ENCODE results near the gene SMARCB1.
A peak's percentile ranks its signal among the peaks of the same experiment; 100 is the strongest.
"Not testable (repeated sequence)": the region's sequence is repeated elsewhere in the genome, so short reads cannot be mapped to it uniquely, and the experiment has no call there.

The SMARCB1 gene

DNA sequence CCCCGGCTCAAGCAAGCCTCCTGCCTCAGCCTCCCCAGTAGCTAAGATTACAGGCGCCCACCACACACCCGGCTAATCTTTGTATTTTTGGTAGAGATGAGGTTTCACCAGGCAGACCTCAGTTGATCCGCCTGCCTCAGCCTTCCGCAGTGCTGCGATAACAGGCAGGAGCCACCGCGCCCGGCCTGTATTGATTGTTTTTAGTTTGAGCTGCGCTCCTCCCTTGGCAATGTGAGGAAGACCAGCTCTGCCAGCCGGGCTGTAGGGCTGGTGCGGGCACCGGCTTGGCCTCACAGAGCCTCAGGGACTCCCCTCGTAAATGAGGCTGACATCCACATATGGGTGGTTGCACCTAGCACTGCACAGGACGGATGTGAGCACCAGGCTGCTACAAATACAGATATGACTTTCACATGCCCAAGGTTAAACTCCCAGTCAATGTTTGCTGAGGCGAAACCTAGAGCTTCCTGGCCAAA lies 63.4 kb downstream of the SMARCB1 start:
- no peaks in the 10 kb centered on the region for H3K9me3 Mint-ChIP-seq
- peaks cover 28% of the 10 kb centered on the region for H3K27me3 Mint-ChIP-seq
- peaks cover 15% of the 10 kb centered on the region for H3K4me1 Mint-ChIP-seq (ENCODE audit: low read depth)
- H3K4me3 Mint-ChIP-seq: no peak overlapping the region
- H3K27ac Mint-ChIP-seq: no peak overlapping the region
- no peaks in the 10 kb centered on the region for H3K36me3 Mint-ChIP-seq (ENCODE audit: low read depth)
- intact Hi-C loops (cut with micrococcal nuclease): no loop called here

DNA sequence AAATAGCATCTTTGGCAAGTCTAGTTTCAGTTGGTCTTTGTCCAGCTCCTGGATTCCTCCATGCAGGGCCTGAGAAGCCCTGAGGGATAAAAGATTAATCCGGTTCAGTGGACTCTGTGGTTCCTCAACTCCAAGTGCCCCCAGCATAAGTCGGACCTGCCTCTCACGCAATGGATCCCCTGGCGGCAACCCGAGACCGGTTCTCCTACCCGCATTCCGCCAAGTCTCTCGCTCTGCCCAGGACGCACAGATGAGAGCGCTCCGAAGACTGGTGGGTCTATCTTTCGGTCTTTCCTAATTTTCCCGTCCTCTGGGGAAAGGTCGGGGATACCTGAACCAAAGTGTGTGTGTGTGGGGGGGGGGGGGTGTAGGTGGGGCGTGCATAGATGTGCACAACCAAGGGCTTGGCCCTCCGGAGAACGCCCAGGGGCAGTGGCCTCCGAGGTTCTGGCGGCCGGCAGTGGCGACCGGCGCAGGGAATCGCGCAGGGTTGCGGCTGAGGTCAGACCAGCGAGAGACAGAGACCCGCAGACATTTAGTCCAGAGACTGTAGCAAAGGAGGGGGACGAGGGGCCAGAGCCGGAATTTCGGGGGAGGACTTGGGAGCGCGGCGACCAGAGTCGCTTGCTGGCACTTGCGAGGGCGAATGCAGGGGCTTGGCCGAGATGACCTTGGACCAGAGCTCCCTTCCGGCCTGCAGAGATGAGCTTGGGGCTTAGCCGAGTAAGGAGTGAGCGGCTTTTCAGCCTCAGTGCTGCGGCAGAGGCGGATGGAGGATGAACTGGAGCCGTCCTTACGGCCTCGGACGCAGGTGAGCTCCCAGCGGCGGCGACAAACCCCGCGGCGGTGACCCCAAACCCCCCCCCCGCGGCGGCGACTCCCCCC lies 70.2 kb downstream of the SMARCB1 start:
- H3K36me3 Mint-ChIP-seq (ENCODE audit: low read depth): no peaks in the 10 kb centered on the region
- intact Hi-C loops (cut with micrococcal nuclease): loop anchor here (5.0 kb wide), 2 partner anchors 35 to 55 kb away; partner anchors contain the start of gene MIF
- H3K4me3 Mint-ChIP-seq: peak overlapping the region; percentile 91
- H3K9me3 Mint-ChIP-seq: no peaks in the 10 kb centered on the region
- H3K4me1 Mint-ChIP-seq (ENCODE audit: low read depth): peaks cover 17% of the 10 kb centered on the region
- peaks cover 4% of the 10 kb centered on the region for H3K27me3 Mint-ChIP-seq
- H3K27ac Mint-ChIP-seq: peak overlapping the region; percentile 87

DNA sequence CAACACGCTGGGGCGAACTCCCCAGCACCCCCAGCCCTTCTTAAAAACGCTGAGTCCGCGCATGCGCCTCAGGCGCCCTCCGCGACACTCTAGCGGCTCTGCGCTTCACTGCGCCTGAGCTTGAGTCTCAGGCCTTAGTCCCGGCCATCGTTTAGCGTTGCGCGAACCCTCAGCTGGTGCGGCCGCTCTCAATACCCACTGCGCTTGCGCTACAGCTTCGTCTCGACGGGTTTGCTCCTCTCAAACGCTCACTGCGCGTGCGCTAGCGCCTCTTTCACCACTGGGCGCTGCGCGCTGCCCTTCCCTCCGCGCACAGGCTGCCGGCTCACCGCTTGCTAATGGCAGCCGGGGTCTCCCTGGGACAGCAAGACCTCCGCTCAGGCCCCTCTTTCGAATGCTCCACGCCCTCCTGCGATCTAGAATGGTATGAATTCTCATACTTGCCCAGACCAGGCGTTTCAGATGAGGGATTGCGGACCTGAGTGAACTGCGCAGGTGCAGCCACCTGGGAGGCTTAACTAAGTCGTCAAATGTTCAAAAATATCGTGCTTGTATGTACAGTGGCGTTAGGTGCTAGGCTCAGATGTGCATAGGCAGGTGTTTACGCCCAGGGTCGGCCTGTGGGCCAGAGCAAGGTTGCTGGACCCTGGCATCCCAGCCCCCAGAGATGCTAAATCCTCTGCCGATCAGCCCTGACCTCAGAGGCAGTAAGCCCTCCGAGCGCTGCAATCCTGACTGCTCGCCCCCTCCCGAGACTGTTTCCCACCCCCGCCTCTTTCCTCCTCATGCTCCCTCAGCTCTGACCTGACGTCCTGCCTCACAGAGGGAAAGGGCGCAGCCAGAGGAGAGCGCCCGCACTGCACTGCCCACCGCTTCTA lies 71.1 kb downstream of the SMARCB1 start, which contains the start of gene SLC2A11:
Gene SLC2A11, plus strand, starts transcription at position 270 of the 878 bp plus-strand sequence. Its CDS starts 125 bp downstream, at position 395.
- Mint-ChIP-seq H3K36me3 (ENCODE audit: low read depth) (no peaks in the 10 kb centered on the region), H3K4me1 (ENCODE audit: low read depth) (peaks cover 17% of the 10 kb centered on the region)
- intact Hi-C loops (cut with micrococcal nuclease): loop anchor here (5.0 kb wide), 2 partner anchors 34 to 54 kb away; partner anchors contain the start of gene MIF

DNA sequence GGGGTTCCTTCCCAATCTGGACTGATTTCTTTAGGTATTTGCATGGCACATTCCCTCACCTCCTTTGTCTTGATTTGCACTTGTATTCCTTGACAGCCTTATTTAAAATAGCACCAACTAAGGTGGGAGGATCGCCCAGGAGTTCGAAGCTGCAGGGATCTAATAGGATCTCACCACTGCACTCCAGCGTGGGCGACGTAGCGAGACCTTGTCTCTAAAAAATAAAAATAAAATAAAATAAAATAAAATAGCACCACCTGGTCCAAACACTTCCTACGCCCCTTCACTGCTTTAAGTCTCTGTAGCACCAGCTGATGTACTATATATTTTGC lies 71.7 kb downstream of the SMARCB1 start:
- intact Hi-C loops (cut with micrococcal nuclease): loop anchor here (5.0 kb wide), 2 partner anchors 34 to 54 kb away; partner anchors contain the start of gene MIF
- H3K27ac Mint-ChIP-seq: peak overlapping the region; percentile 87
- H3K4me1 Mint-ChIP-seq (ENCODE audit: low read depth): peaks cover 17% of the 10 kb centered on the region
- H3K4me3 Mint-ChIP-seq: peak overlapping the region; percentile 91
- no peaks in the 10 kb centered on the region for H3K36me3 Mint-ChIP-seq (ENCODE audit: low read depth)
- H3K27me3 Mint-ChIP-seq: peaks cover 2% of the 10 kb centered on the region
- H3K9me3 Mint-ChIP-seq: no peaks in the 10 kb centered on the region

More for the DNA sequence above, 71.1 kb downstream of the SMARCB1 start, which contains the start of gene SLC2A11:
- Mint-ChIP-seq H3K4me3 (peak within 1 kb of the TSS; percentile 91), H3K9me3 (no peaks in the 10 kb centered on the region), H3K27ac (peak within 1 kb of the TSS; percentile 87), H3K27me3 (peaks cover 2% of the 10 kb centered on the region)

DNA sequence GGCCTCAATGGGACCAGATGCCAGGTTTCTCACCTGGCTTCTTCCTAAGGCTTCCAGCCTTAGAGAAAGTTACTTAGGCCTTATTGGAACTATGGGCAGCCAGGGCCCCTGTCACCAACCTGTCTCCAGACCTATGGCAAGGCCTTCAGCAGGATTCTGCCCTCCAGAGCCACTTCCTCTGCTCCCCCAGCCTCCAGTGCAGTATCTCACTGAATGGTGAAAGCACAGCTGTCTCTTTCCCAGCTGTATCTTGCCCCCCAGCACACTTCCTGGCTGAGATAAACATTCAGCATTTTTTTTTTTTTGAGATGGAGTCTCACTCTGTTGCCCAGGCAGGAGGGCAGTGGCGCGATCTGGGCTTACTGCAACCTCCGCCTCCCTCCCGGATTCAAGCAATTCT lies 72.4 kb downstream of the SMARCB1 start:
- Mint-ChIP-seq H3K9me3 (no peaks in the 10 kb centered on the region), H3K4me3 (no peak overlapping the region), H3K36me3 (ENCODE audit: low read depth) (no peaks in the 10 kb centered on the region), H3K27me3 (peaks cover 2% of the 10 kb centered on the region), H3K27ac (no peak overlapping the region), H3K4me1 (ENCODE audit: low read depth) (peaks cover 17% of the 10 kb centered on the region)
- intact Hi-C loops (cut with micrococcal nuclease): loop anchor here (5.0 kb wide), 2 partner anchors 33 to 53 kb away; partner anchors contain the start of gene MIF

DNA sequence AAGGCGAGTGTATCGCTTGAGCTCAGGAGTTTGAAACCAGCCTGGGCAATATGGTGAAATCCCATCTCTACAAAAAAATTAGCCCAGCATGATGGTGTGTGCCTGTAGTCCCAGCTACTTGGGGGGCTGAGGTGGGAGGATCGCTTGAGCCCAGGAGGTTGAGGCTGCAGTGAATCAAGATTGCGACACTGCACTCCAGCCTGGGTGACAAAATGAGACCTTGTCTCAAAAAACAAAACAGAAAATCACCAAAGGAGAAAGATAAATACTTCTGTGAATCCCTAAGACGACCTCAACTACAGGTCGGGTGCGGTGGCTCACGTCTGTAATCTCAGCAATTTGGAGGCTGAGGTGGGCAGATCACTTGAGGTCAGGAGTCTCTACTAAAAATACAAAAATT lies 73.4 kb downstream of the SMARCB1 start:
- H3K27ac Mint-ChIP-seq; H3K27me3 Mint-ChIP-seq; H3K4me3 Mint-ChIP-seq; H3K9me3 Mint-ChIP-seq; H3K36me3 Mint-ChIP-seq (ENCODE audit: low read depth); intact Hi-C loops (cut with micrococcal nuclease): not testable (repeated sequence)
- peaks cover 17% of the 10 kb centered on the region for H3K4me1 Mint-ChIP-seq (ENCODE audit: low read depth)

DNA sequence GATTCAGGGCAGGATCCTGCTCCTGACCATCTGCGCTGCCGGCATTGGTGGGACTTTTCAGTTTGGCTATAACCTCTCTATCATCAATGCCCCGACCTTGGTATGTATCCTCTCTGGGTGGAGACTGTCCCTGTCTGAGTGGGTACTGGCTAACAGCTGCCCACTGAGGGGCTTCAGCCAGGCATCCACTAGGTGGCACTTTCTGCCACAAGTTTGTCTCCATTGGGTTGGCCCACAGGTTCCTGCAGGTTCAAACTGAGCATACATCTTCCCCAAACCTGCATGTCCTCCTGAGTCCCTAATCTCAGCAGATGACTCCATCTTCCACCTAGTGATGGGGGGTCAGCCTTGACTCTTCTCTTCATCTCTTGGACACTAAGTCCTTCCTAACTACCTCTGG lies 75.3 kb downstream of the SMARCB1 start:
- H3K27me3 Mint-ChIP-seq: peaks cover 1% of the 10 kb centered on the region
- no peaks in the 10 kb centered on the region for H3K9me3 Mint-ChIP-seq
- H3K36me3 Mint-ChIP-seq (ENCODE audit: low read depth): no peaks in the 10 kb centered on the region
- H3K4me3 Mint-ChIP-seq: no peak overlapping the region
- no peak overlapping the region for H3K27ac Mint-ChIP-seq
- peaks cover 10% of the 10 kb centered on the region for H3K4me1 Mint-ChIP-seq (ENCODE audit: low read depth)
- intact Hi-C loops (cut with micrococcal nuclease): no loop called here

DNA sequence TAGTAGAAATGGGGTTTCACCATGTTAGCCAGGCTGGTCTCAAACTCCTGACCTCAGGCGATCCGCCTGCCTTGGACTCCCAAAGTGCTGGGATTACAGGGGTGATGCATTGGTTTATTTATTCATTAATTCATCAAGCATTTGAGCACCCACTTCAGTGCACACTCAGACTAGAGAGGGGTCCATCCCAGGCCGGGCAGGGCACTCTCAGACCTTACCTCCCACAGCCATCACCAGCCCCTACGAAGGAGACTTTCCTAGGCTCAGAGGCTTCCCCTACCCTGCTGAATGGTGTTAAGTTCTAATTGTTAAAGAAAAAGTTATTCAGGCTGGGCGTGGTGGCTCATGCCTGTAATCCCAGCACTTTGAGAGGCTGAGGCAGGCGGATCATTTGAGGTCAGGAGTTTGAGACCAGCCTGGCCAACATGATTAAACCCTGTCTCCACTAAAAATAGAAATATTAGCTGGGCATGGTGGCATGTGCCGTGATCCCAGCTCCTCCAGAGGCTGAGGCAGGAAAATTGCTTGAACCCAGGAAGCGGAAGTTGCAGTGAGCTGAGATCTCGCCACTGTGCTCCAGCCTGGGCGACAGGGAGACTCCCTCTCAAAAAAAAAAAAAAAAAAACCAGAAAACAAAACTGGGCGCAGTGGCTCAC lies 77.9 kb downstream of the SMARCB1 start:
- H3K27ac Mint-ChIP-seq; H3K9me3 Mint-ChIP-seq; intact Hi-C loops (cut with micrococcal nuclease); H3K4me3 Mint-ChIP-seq; H3K4me1 Mint-ChIP-seq (ENCODE audit: low read depth); H3K36me3 Mint-ChIP-seq (ENCODE audit: low read depth); H3K27me3 Mint-ChIP-seq: not testable (repeated sequence)

DNA sequence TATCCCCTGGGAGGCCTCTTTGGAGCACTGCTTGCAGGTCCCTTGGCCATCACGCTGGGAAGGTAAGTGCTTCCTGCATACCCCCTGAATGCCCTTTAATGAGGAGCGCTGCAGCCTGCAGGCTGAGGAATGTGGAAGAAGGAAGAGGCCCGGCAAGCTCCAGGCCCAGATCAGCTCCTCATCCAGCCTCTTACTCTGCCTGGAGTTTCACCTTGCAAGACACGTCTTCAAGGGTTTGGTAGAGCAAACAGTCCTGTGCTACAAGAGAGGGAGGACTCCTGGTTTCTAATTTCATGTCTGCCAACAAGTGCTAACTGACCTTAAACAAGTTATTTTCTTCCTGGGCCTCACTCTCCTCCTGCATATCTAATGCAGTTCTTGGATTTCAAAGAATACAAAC lies 81.8 kb downstream of the SMARCB1 start:
- no peak overlapping the region for H3K27ac Mint-ChIP-seq
- peaks cover 6% of the 10 kb centered on the region for H3K36me3 Mint-ChIP-seq (ENCODE audit: low read depth)
- H3K4me1 Mint-ChIP-seq (ENCODE audit: low read depth): no peaks in the 10 kb centered on the region
- intact Hi-C loops (cut with micrococcal nuclease): no loop called here
- no peaks in the 10 kb centered on the region for H3K27me3 Mint-ChIP-seq
- H3K4me3 Mint-ChIP-seq: no peak overlapping the region
- H3K9me3 Mint-ChIP-seq: no peaks in the 10 kb centered on the region

DNA sequence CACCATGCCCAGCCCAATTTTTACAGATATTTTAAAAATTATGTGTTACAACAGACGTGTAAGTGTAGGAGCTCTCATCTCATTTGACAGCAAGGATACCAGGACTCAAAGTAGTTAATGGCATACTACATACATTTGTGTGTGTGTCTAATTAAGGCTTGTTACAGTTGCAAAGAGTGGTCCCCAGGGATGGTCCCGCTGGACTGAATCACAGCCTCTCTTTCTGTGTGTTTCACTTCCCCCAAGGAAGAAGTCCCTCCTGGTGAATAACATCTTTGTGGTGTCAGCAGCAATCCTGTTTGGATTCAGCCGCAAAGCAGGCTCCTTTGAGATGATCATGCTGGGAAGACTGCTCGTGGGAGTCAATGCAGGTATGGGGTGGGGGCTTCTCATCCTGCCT lies 88.1 kb downstream of the SMARCB1 start:
- H3K4me1 Mint-ChIP-seq (ENCODE audit: low read depth): no peaks in the 10 kb centered on the region
- H3K27ac Mint-ChIP-seq: no peak overlapping the region
- H3K4me3 Mint-ChIP-seq: no peak overlapping the region
- no peaks in the 10 kb centered on the region for H3K9me3 Mint-ChIP-seq
- H3K36me3 Mint-ChIP-seq (ENCODE audit: low read depth): no peaks in the 10 kb centered on the region
- H3K27me3 Mint-ChIP-seq: no peaks in the 10 kb centered on the region
- intact Hi-C loops (cut with micrococcal nuclease): no loop called here

DNA sequence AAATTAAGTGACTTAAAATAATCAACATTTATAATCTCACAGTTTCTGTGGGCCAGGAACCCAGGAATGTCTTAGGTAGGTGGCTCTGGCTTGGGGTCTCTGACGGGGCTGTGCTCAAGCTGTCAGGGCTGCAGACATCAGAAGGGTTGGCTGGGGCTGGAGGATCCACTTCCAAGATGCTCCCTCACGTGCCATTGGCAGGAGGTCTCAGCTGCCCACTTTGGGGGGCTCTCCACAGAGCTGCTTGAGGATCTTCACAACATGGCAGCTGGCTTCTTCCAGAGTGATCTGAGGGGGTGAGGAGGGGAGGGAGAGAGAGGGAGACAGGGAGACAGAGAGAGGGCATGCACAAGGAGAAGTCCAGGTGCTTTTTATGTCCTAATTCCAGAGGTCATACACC lies 89.0 kb downstream of the SMARCB1 start:
- H3K9me3 Mint-ChIP-seq: no peaks in the 10 kb centered on the region

DNA sequence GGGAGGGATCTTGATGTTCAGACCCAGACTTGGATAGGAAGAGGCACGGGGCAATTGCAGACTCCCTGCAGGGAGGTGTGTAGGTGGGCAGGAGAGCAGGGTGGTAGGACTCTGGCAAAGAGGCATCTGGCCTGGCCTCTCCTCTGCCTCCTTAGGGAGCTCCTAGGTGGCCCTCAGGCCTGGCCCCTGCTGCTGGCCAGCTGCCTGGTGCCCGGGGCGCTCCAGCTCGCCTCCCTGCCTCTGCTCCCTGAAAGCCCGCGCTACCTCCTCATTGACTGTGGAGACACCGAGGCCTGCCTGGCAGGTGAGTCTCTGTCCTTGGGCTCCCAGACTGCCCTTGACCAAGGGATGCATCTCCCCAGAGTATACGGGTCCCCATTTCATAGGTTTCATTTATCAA lies 90.8 kb downstream of the SMARCB1 start:
- intact Hi-C loops (cut with micrococcal nuclease): no loop called here
- Mint-ChIP-seq H3K4me1 (ENCODE audit: low read depth) (no peaks in the 10 kb centered on the region), H3K36me3 (ENCODE audit: low read depth) (no peaks in the 10 kb centered on the region), H3K27ac (no peak overlapping the region), H3K4me3 (no peak overlapping the region), H3K27me3 (no peaks in the 10 kb centered on the region), H3K9me3 (no peaks in the 10 kb centered on the region)

More for the DNA sequence above, 89.0 kb downstream of the SMARCB1 start:
- H3K4me1 Mint-ChIP-seq (ENCODE audit: low read depth): no peaks in the 10 kb centered on the region
- intact Hi-C loops (cut with micrococcal nuclease): no loop called here
- no peak overlapping the region for H3K27ac Mint-ChIP-seq
- no peaks in the 10 kb centered on the region for H3K27me3 Mint-ChIP-seq
- no peaks in the 10 kb centered on the region for H3K36me3 Mint-ChIP-seq (ENCODE audit: low read depth)
- H3K4me3 Mint-ChIP-seq: no peak overlapping the region

DNA sequence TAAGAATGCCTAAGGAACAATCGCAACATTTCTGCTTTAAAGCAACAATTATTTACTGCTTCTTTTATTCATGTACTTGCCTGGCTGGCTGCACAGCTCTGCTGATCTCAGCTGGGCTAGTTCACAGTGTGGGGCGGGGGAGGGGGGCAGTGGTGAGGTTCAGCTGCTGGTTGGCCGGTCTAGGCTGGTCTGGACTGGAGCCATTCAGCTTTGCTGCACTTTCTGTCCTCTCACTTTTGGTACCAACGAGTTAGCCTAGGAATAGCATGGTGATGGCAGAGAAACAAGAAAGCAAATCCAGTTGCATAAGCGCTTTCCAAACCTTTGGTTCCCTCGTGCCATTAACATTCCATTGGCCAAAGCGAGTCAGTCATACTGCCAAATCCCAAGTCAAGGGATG lies 91.5 kb downstream of the SMARCB1 start:
- H3K27me3 Mint-ChIP-seq: no peaks in the 10 kb centered on the region
- H3K4me1 Mint-ChIP-seq (ENCODE audit: low read depth): no peaks in the 10 kb centered on the region
- intact Hi-C loops (cut with micrococcal nuclease): no loop called here
- no peaks in the 10 kb centered on the region for H3K9me3 Mint-ChIP-seq
- no peak overlapping the region for H3K4me3 Mint-ChIP-seq
- no peak overlapping the region for H3K27ac Mint-ChIP-seq
- no peaks in the 10 kb centered on the region for H3K36me3 Mint-ChIP-seq (ENCODE audit: low read depth)

Data from dendritic cell treated with granulocyte-macrophage colony-stimulating factor and Interleukin-4, amounts not matched to agents 40 ng/mL and 50 ng/mL, for 4 days (primary cell).